K562 (cell line): Measurements from ENCODE around the gene GPR153. TPM values are rescaled to one million over a fixed set of nuclear protein-coding genes. Genes with fewer than 3 reads are reported as not detected.
A peak's percentile ranks its signal among the peaks of the same experiment; 100 is the strongest.

Experiments
- CCNT2 ChIP-seq: IDR thresholded peaks from 2 replicates; pipeline ENCODE4 v1.6.1; 2011; ENCODE audit warnings: borderline replicate concordance, low read depth, mild to moderate bottlenecking, moderate library complexity, mixed read lengths, low read length; ENCODE audit not compliant: insufficient read length; ENCODE audit errors: extremely low read depth
- CLOCK ChIP-seq: fragments of 250-450 bp; sonication (Bioruptor Pico); IDR thresholded peaks from 2 replicates; pipeline ENCODE4 v1.4.0; 2020; ENCODE audit warnings: mild to moderate bottlenecking, moderate library complexity, borderline replicate concordance
- CREBBP ChIP-seq: IDR thresholded peaks from one replicate; pipeline ENCODE4 v1.6.1; 2012; ENCODE audit warnings: low read depth, mild to moderate bottlenecking, control low read depth, inconsistent platforms, low read length
- EGR1 ChIP-seq: fragments of 450-650 bp; conservative IDR thresholded peaks from 2 replicates; pipeline ENCODE4 v1.6.1; 2017; ENCODE audit warnings: mild to moderate bottlenecking
- EHMT2 ChIP-seq: fragments of 450-650 bp; IDR thresholded peaks from 2 replicates; pipeline ENCODE4 v1.6.1; 2018; ENCODE audit warnings: antibody characterized with exemption
- ESRRA ChIP-seq: fragments of 450-650 bp; IDR thresholded peaks from 2 replicates; pipeline ENCODE4 v1.6.1; 2014; ENCODE audit warnings: low read depth, mild to moderate bottlenecking, moderate library complexity, borderline replicate concordance
- FOXK2 ChIP-seq, 2 experiments: fragments of 450-650 bp; IDR thresholded peaks in 1 of 2; conservative IDR thresholded peaks in 1 of 2; 2 replicates each; pipeline ENCODE4 v1.6.1; 2016; ENCODE audit warnings: low read depth in 2 of 2, mild to moderate bottlenecking in 1 of 2
- GABPB2 ChIP-seq: fragments of 250-450 bp; sonication (Bioruptor Pico); conservative IDR thresholded peaks from 2 replicates; pipeline ENCODE4 v1.5.1; 2021; ENCODE audit warnings: mild to moderate bottlenecking
- HNRNPLL ChIP-seq: fragments of 200-400 bp; formaldehyde crosslinking; IDR thresholded peaks from 2 replicates; pipeline ENCODE4 v1.6.1; 2017; ENCODE audit warnings: low read length, low read depth, mild to moderate bottlenecking; ENCODE audit not compliant: poor library complexity, severe bottlenecking
- JUND ChIP-seq, 2 experiments: IDR thresholded peaks; 2 replicates in 1 of 2; 3 replicates in 1 of 2; pipeline ENCODE4 v1.6.1; 2011; ENCODE audit warnings: borderline replicate concordance in 2 of 2, low read depth in 2 of 2, low read length in 2 of 2, improper control_type of control experiment in 1 of 2, missing biosample characterization in 1 of 2, missing genetic modification characterization in 1 of 2, missing genetic modification reagents in 1 of 2
- MXI1 ChIP-seq: IDR thresholded peaks from 2 replicates; pipeline ENCODE4 v1.6.1; 2011; ENCODE audit warnings: low read depth, mild to moderate bottlenecking, improper control_type of control experiment, low read length
- NBN ChIP-seq: fragments of 450-650 bp; IDR thresholded peaks from 2 replicates; pipeline ENCODE4 v1.6.1; 2016; ENCODE audit warnings: low read depth, mild to moderate bottlenecking
- NFRKB ChIP-seq: fragments of 450-650 bp; IDR thresholded peaks from 2 replicates; pipeline ENCODE4 v1.6.1; 2016; ENCODE audit warnings: low read depth
- SNIP1 ChIP-seq: fragments of 450-650 bp; IDR thresholded peaks from 2 replicates; pipeline ENCODE4 v1.7.1; 2017; ENCODE audit warnings: low read depth, mild to moderate bottlenecking
- SREBF2 ChIP-seq: sonication (generic); formaldehyde crosslinking; IDR thresholded peaks from 2 replicates; pipeline ENCODE4 v1.4.0; 2020; ENCODE audit warnings: mild to moderate bottlenecking, missing genetic modification reagents
- ZNF24 ChIP-seq: fragments of 450-650 bp; IDR thresholded peaks from 2 replicates; pipeline ENCODE4 v1.6.1; 2016
- ZNF347 ChIP-seq: fragments of 450-650 bp; formaldehyde crosslinking; IDR thresholded peaks from 2 replicates; pipeline ENCODE4 v1.4.0; 2020; ENCODE audit warnings: low read depth, mild to moderate bottlenecking, moderate library complexity
- ZNF639 ChIP-seq, 2 experiments: fragments of 200-800 bp in 1 of 2; sonication (Bioruptor generic) in 1 of 2; sonication (generic) in 1 of 2; formaldehyde crosslinking in 1 of 2; IDR thresholded peaks in 1 of 2; conservative IDR thresholded peaks in 1 of 2; 2 replicates each; pipeline versions ENCODE4 v1.5.0 to v1.6.1; 2016 to 2020; ENCODE audit warnings: missing compliant biosample characterization in 1 of 2, missing genetic modification characterization in 1 of 2, missing genetic modification reagents in 1 of 2
- ZNF644 ChIP-seq: fragments of 200-800 bp; sonication (Bioruptor generic); IDR thresholded peaks from 2 replicates; pipeline ENCODE4 v1.6.1; 2016; ENCODE audit warnings: low read depth, missing genetic modification characterization, missing compliant biosample characterization
- ZZZ3 ChIP-seq: fragments of 450-650 bp; IDR thresholded peaks from 2 replicates; pipeline ENCODE4 v1.6.1; 2016; ENCODE audit warnings: antibody characterized with exemption, mild to moderate bottlenecking, moderate library complexity
- polyA plus RNA-seq, 8 experiments: library from polyadenylated mRNA; depleted of rRNA in 4 of 8; stranded (reverse) in 5 of 8; unstranded in 3 of 8; fragments of >200 nt; fragmentation: Nextera tagmentation in 2 of 8; fragmentation: Illumina TruSeq in 1 of 8; extraction: Ambion mirVana in 2 of 8; extraction: Trizol in 1 of 8; gene quantifications; 2 replicates each; pipeline versions ENCODE4 v1.2.1 to v1.2.3, GENCODE V29; 2011 to 2014; ENCODE audit warnings: inconsistent platforms in 1 of 8, missing spikeins in 1 of 8
- total RNA-seq, 7 experiments: library from RNA; depleted of rRNA in 6 of 7; stranded (reverse); fragments of >200 nt in 6 of 7; fragmentation: Illumina TruSeq in 2 of 7; extraction: Trizol in 2 of 7; gene quantifications; 2 replicates each; pipeline versions ENCODE4 v1.2.1 to v1.2.3, GENCODE V29; 2011 to 2021; ENCODE audit warnings: low replicate concordance in 1 of 7
- TF ChIP-seq, protein P1 (sequence below): fragments of 450-650 bp; formaldehyde crosslinking; IDR thresholded peaks from 2 replicates; pipeline ENCODE4 v1.4.0; 2022; ENCODE audit warnings: missing genetic modification characterization

Gene GPR153
- total and polyA plus RNA-seq, 9 of the 15 experiments (the other 6 are each of a cell fraction or from before 2014, with no cell fraction given) = 0.01 to 1.5 (median 0.51) TPM

DNA sequence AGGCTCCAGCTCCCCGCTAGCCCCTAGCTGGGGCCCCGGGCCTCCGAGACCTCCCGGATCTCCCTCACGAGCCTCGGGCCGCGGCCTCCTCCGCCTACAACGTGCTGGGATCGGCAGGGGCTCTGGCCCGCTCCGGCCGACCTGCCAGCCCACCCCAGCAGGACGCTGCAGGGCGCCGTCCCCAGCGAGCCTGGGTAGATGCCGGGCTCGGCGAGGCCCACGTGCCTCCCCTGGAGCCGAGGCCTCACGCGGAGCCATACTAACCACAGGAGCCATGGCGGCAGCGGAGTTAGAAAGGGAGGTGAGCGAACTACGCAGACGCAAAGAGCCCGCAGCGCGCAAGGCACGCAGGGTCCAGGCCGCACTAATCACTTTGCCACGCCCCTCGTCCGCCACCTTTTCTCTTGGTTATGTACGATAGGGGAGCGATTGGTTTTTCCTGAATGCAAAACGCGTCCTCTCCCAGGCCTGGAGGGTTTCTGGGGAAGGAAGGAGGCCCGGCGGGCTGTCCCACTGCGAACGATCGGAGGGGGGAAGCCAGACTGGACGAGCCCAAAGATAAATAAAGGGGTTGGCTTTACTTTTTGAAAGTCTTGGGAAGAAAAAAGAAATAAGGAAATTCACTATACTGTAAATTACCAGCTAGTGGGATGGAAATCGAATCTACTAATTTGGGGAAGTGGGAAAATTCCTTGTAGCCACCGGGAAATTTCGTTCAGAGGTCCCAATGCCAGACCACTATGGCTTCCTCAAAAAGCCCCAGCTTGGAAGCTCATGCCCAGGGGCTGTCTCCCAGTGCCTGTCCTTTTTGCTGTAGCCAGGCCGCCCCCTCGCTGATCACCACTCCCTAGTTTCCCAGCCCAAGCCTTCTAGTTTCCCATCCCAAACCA, 61.4 kb downstream of the GPR153 start, which contains the start of gene RPL22 (continued):
- TF ChIP-seq CLOCK (CRISPR knock-in tag) (no peak), MXI1 (peak; percentile 53), CREBBP (no peak), ZZZ3 (0 out of 2 replicates have a peak, but pooled peaks have one; percentile 64), SREBF2 (CRISPR knock-in tag) (no peak), NBN (peak; percentile 12; the same call in 1 of the 2 replicates), EHMT2 (peak; percentile 64; the same call in 1 of the 2 replicates), ZNF644 (tag) (no peak; the same call in 1 of the 2 replicates), EGR1 (peak; percentile 80), FOXK2 (conservative IDR thresholded peaks at IDR 0.05 in 1 of 2, IDR thresholded peaks at IDR 0.05 in 1 of 2; ENCODE audit: low read depth in 2 of 2) (peak; percentile 87 to 99), ZNF347 (0 out of 2 replicates have a peak, but pooled peaks have one; percentile 22), SNIP1 (no peak), CCNT2 (peak; percentile 51), ZNF639 (CRISPR knock-in tag; conservative IDR thresholded peaks at IDR 0.05 in 1 of 2, IDR thresholded peaks at IDR 0.05 in 1 of 2) (peak in 1 of 2 experiments; percentile 82; a peak in 2 of 4 replicates), HNRNPLL (peak; percentile 100), ZNF24 (0 out of 2 replicates have a peak, but pooled peaks have one; percentile 20), GABPB2 (CRISPR knock-in tag) (no peak), NFRKB (peak; percentile 84), ESRRA (peak; percentile 90), JUND (IDR thresholded peaks at IDR 0.05; ENCODE audit: borderline replicate concordance, low read depth, low read length) (peak; percentile 98), JUND (tag; IDR thresholded peaks at IDR 0.05; ENCODE audit: borderline replicate concordance, low read depth, low read length) (peak; percentile 61; the same call in 1 of the 3 replicates)
- TF ChIP-seq, protein P1, sequence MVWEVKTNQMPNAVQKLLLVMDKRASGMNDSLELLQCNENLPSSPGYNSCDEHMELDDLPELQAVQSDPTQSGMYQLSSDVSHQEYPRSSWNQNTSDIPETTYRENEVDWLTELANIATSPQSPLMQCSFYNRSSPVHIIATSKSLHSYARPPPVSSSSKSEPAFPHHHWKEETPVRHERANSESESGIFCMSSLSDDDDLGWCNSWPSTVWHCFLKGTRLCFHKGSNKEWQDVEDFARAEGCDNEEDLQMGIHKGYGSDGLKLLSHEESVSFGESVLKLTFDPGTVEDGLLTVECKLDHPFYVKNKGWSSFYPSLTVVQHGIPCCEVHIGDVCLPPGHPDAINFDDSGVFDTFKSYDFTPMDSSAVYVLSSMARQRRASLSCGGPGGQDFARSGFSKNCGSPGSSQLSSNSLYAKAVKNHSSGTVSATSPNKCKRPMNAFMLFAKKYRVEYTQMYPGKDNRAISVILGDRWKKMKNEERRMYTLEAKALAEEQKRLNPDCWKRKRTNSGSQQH = peak; percentile 66; the same call in 1 of the 2 replicates
